ENCODE data around the gene ALAD.

DNA sequence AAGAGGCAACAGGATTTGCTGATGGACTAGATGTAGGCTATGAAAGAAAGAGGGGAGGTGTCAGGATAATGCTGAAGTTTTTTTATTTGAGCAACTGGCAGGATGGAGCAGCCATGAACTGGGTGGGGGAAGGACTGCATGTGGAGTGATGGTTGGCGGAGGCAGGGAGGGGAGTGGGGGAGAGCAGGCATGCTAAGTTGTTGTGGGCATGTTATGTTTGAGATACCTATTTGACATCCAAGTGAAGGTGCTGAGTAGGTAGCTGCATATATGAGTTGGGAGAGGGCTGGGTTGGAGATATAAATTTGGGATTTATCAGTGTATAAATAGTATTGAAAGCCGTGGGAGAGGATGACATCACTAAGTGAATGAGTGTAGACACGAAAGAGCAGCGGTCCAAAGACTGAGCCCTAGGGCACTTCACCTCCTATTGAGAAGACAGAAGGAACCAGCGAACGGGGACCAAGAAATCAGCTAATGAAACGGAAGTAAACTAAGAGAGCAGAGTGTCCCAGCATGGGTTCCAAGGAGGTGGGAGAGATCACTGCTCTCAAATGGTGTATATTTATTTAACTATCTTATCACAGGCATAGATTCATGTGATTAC lies 44.3 kb downstream of the ALAD start:
- TF ChIP-seq EZH2 (optimal IDR thresholded peaks at IDR 0.05; ENCODE audit: low read depth, low read length): no peak
- TF ChIP-seq, protein P1, sequence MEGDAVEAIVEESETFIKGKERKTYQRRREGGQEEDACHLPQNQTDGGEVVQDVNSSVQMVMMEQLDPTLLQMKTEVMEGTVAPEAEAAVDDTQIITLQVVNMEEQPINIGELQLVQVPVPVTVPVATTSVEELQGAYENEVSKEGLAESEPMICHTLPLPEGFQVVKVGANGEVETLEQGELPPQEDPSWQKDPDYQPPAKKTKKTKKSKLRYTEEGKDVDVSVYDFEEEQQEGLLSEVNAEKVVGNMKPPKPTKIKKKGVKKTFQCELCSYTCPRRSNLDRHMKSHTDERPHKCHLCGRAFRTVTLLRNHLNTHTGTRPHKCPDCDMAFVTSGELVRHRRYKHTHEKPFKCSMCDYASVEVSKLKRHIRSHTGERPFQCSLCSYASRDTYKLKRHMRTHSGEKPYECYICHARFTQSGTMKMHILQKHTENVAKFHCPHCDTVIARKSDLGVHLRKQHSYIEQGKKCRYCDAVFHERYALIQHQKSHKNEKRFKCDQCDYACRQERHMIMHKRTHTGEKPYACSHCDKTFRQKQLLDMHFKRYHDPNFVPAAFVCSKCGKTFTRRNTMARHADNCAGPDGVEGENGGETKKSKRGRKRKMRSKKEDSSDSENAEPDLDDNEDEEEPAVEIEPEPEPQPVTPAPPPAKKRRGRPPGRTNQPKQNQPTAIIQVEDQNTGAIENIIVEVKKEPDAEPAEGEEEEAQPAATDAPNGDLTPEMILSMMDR (IDR thresholded peaks at IDR 0.05; ENCODE audit: low read length): no peak

Measured in MM.1S (cell line).